ENCODE data around the gene RPS29. TPM values are rescaled to one million over a fixed set of nuclear protein-coding genes. Genes with fewer than 3 reads are reported as not detected.

RPS29 gene
- total and polyA plus RNA-seq, 9 of the 15 experiments (the other 6 are each of a cell fraction or from before 2014, with no cell fraction given) = 1,545 to 5,012 (median 2,448) TPM

GRCh38 chr14:49620182-49621113 is 34.3 kb upstream of the RPS29 start, which contains the start of the genes MGAT2 and RPL36AL (continued):
- TF ChIP-seq TAF7 (tag; IDR thresholded peaks at IDR 0.05) = peak; percentile 67
- TF ChIP-seq ZFX (CRISPR knock-in tag; IDR thresholded peaks at IDR 0.05) = peak; percentile 89
- 0 out of 2 replicates have a peak, but pooled peaks have one; percentile 43 for TF ChIP-seq ZNF197 (CRISPR knock-in tag; IDR thresholded peaks at IDR 0.05; ENCODE audit: low read depth)
- peak; percentile 79 for TF ChIP-seq USF1 (CRISPR knock-in tag; IDR thresholded peaks at IDR 0.05)
- no peak; the same call in 1 of the 2 replicates for TF ChIP-seq KAT7 (CRISPR knock-in tag; IDR thresholded peaks at IDR 0.05; ENCODE audit: borderline replicate concordance)
- TF ChIP-seq TAF9B (IDR thresholded peaks at IDR 0.05; ENCODE audit: partially characterized antibody) = peak; percentile 83
- TF ChIP-seq RAD21 (CRISPR knock-in tag; conservative IDR thresholded peaks at IDR 0.05 in 1 of 2, IDR thresholded peaks at IDR 0.05 in 1 of 2) = 0 out of 4 replicates have a peak, but pooled peaks of 1 of the 2 experiments have one; percentile 5
- TF ChIP-seq GABPA (tag; conservative IDR thresholded peaks at IDR 0.05; ENCODE audit: low read depth) = peak; percentile 93
- TF ChIP-seq CHD1 (IDR thresholded peaks at IDR 0.05; ENCODE audit: low read length) = peak; percentile 49
- no peak for TF ChIP-seq ZNF444 (CRISPR knock-in tag; IDR thresholded peaks at IDR 0.05)
- peak; percentile 44 for TF ChIP-seq FIP1L1 (IDR thresholded peaks at IDR 0.05; ENCODE audit: low read depth, low read length, poor library complexity, severe bottlenecking)
- TF ChIP-seq MLLT1 (IDR thresholded peaks at IDR 0.05) = peak in 1 of 2 experiments; percentile 65; a peak in 2 of 4 replicates
- peak; percentile 46 for TF ChIP-seq RBM22 (IDR thresholded peaks at IDR 0.05; ENCODE audit: low read depth, low read length, poor library complexity, severe bottlenecking)
- peak; percentile 93 for TF ChIP-seq TAF1 (IDR thresholded peaks at IDR 0.05; ENCODE audit: control insufficient read depth, extremely low read depth, insufficient read depth, low read length, severe bottlenecking)
- peak; percentile 83 for TF ChIP-seq ELF1 (tag; IDR thresholded peaks at IDR 0.05)
- TF ChIP-seq ZNF134 (CRISPR knock-in tag; conservative IDR thresholded peaks at IDR 0.05) = no peak
- 0 out of 4 replicates have a peak, but pooled peaks of 1 of the 2 experiments have one; percentile 20 for TF ChIP-seq FOXK2 (conservative IDR thresholded peaks at IDR 0.05 in 1 of 2, IDR thresholded peaks at IDR 0.05 in 1 of 2; ENCODE audit: low read depth in 2 of 2)
- TF ChIP-seq HCFC1 (IDR thresholded peaks at IDR 0.05; ENCODE audit: low read depth, low read length) = peak; percentile 34
- no peak for TF ChIP-seq E4F1 (CRISPR knock-in tag; IDR thresholded peaks at IDR 0.05; ENCODE audit: borderline replicate concordance)
